ENCODE measurements around the gene VPS13D. TPM values are rescaled to one million over a fixed set of nuclear protein-coding genes. Genes with fewer than 3 reads are reported as not detected.

Gene VPS13D, protein sequence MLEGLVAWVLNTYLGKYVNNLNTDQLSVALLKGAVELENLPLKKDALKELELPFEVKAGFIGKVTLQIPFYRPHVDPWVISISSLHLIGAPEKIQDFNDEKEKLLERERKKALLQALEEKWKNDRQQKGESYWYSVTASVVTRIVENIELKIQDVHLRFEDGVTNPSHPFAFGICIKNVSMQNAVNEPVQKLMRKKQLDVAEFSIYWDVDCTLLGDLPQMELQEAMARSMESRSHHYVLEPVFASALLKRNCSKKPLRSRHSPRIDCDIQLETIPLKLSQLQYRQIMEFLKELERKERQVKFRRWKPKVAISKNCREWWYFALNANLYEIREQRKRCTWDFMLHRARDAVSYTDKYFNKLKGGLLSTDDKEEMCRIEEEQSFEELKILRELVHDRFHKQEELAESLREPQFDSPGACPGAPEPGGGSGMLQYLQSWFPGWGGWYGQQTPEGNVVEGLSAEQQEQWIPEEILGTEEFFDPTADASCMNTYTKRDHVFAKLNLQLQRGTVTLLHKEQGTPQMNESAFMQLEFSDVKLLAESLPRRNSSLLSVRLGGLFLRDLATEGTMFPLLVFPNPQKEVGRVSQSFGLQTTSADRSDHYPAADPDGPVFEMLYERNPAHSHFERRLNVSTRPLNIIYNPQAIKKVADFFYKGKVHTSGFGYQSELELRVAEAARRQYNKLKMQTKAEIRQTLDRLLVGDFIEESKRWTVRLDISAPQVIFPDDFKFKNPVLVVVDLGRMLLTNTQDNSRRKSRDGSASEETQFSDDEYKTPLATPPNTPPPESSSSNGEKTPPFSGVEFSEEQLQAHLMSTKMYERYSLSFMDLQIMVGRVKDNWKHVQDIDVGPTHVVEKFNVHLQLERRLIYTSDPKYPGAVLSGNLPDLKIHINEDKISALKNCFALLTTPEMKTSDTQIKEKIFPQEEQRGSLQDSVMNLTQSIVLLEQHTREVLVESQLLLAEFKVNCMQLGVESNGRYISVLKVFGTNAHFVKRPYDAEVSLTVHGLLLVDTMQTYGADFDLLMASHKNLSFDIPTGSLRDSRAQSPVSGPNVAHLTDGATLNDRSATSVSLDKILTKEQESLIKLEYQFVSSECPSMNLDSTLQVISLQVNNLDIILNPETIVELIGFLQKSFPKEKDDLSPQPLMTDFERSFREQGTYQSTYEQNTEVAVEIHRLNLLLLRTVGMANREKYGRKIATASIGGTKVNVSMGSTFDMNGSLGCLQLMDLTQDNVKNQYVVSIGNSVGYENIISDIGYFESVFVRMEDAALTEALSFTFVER (N-terminal part only)
- total RNA-seq (2014; rRNA removed): 30.7 and 43.6 TPM in 2 replicates
- percentile 79 among the genes with signal in this experiment for Bru-seq, nascent RNA
- percentile 75 among the genes with signal in this experiment for BruChase-seq, experiment 1, labeled RNA remaining after a 6-hour chase
- percentile 78 among the genes with signal in this experiment for BruChase-seq, experiment 2, labeled RNA remaining after a 2-hour chase
- long read RNA-seq, full-length matches to known transcripts: 5 of 43 reads
- long read RNA-seq, partial matches to known transcripts: 18 of 43 reads
- long read RNA-seq, other reads (novel, unspliced or antisense): 20 of 43 reads

DNA sequence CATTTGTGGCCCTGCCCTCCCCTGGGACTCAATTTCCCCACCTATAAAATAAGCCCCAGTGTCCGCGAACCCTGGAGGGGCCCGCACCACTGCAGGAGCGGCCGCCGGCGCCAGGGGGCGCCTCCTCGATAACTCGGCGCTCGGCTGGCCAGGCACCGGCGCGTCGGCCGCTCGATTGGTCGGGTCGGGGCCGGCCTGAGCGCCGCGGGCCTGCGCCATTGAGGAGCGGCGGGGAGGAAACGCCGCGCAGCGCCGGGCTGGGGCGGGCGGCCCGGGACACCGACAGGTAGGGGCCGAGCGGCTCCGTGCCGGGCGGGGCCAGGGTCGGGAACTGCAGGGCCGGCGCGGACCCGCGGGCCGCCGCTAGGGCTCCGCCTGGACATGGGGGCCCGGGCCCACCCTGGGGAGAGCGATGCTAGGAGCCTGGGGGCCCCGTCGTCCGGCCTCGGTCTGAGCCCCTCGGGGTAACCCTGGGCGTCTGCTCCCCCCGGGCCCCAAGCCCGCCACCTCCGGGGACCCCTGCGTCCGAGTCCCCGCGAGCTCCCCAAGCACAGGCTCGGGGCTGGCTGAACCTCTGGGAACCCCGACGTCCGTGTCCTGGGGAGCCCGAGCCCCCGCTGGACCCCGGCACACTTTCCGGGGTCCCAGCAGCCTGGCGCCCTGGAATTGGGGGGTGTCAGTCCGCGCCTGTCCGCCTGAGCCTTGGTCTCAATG, at the start of gene VPS13D:
VPS13D (plus strand) TSS at position 196 of the 714 bp plus-strand sequence. CDS start 4,237 bp downstream, outside the sequence.
- POLR2A ChIA-PET (ENCODE audit: unreplicated experiment): no interaction called here
- no peaks in the 10 kb centered on the region for H3K9me2 ChIP-seq (replicated peaks; ENCODE audit: low read length)
- H3K4me2 ChIP-seq (ENCODE audit: low read length): peak within 1 kb of the TSS; percentile 98
- H3F3A ChIP-seq (ENCODE audit: low read length, unreplicated experiment): peaks cover 5% of the 10 kb centered on the region
- BruUV-seq (replicated peaks): no TSS peak
- TF ChIP-seq EZH2 (IDR thresholded peaks at IDR 0.05; ENCODE audit: low read length, unreplicated experiment): no peak
- TF ChIP-seq EZH2phosphoT487 (IDR thresholded peaks at IDR 0.05; ENCODE audit: borderline replicate concordance, low read length): no peak
- TF ChIP-seq, protein P1, sequence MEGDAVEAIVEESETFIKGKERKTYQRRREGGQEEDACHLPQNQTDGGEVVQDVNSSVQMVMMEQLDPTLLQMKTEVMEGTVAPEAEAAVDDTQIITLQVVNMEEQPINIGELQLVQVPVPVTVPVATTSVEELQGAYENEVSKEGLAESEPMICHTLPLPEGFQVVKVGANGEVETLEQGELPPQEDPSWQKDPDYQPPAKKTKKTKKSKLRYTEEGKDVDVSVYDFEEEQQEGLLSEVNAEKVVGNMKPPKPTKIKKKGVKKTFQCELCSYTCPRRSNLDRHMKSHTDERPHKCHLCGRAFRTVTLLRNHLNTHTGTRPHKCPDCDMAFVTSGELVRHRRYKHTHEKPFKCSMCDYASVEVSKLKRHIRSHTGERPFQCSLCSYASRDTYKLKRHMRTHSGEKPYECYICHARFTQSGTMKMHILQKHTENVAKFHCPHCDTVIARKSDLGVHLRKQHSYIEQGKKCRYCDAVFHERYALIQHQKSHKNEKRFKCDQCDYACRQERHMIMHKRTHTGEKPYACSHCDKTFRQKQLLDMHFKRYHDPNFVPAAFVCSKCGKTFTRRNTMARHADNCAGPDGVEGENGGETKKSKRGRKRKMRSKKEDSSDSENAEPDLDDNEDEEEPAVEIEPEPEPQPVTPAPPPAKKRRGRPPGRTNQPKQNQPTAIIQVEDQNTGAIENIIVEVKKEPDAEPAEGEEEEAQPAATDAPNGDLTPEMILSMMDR (conservative IDR thresholded peaks at IDR 0.05; ENCODE audit: low read depth, low read length): peak; percentile 78
- H3K4me1 ChIP-seq (ENCODE audit: insufficient read depth, low read length): peaks cover 18% of the 10 kb centered on the region
- peak within 1 kb of the TSS; percentile 83 for H2AFZ ChIP-seq (ENCODE audit: low read length)
- intact Hi-C loops (cut with micrococcal nuclease): loop anchor here (1.0 kb wide), 1 partner anchor 46 kb away; no protein-coding TSS in a partner anchor
- H3K79me2 ChIP-seq (ENCODE audit: low read length): peaks cover 46% of the 10 kb centered on the region
- DNase-seq (peak; percentile 82), ATAC-seq (peak; percentile 83)
- CTCF ChIA-PET: no interaction called here
- H3K36me3 ChIP-seq (ENCODE audit: low read depth, low read length): peaks cover 5% of the 10 kb centered on the region; the same call in 1 of the 2 replicates
- peak within 1 kb of the TSS; percentile 15; the same call in 1 of the 2 replicates for H3K27ac ChIP-seq (ENCODE audit: low read length)
- no peaks in the 10 kb centered on the region for H3K27me3 ChIP-seq (ENCODE audit: low read length)
- peak within 1 kb of the TSS; percentile 100 for H3K4me3 ChIP-seq (ENCODE audit: low read length)
- H3K9ac ChIP-seq (ENCODE audit: low read length): peak within 1 kb of the TSS; percentile 91
- H4K20me1 ChIP-seq (ENCODE audit: low read length): no peaks in the 10 kb centered on the region
- no peaks in the 10 kb centered on the region for H3K9me3 ChIP-seq (ENCODE audit: low read length)

DNA sequence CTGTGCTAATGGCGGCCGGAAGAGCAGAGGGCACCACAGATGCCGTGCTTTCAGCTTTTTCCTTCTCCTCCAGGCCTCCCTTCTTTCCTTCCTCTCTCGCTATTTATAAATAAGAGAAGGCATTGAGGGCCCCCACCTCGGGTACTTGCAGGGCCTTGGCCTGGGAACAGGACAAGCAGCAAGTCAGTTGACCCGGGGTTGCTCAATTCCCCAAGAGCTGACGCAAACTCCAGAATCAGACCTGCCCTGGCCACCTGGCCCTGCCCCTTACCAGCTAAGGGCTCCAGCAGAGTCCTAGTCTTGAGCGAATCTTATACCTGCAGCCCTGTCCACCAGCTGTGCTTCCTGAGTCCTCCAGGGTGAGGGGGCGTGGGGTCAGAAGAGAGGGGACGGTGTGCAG, 49.5 kb upstream of the VPS13D start:
- Histone ChIP-seq H4K20me1 (ENCODE audit: low read length) (no peaks in the 10 kb centered on the region), H3K9ac (ENCODE audit: low read length) (no peak overlapping the region), H3K79me2 (ENCODE audit: low read length) (no peaks in the 10 kb centered on the region), H3K4me2 (ENCODE audit: low read length) (no peak overlapping the region), H3K27ac (ENCODE audit: low read length) (no peak overlapping the region), H3K4me1 (ENCODE audit: insufficient read depth, low read length) (peaks cover 3% of the 10 kb centered on the region; the same call in 1 of the 2 replicates), H2AFZ (ENCODE audit: low read length) (no peak overlapping the region), H3K36me3 (ENCODE audit: low read depth, low read length) (no peaks in the 10 kb centered on the region), H3K27me3 (ENCODE audit: low read length) (no peaks in the 10 kb centered on the region), H3K9me3 (ENCODE audit: low read length) (no peaks in the 10 kb centered on the region), H3F3A (ENCODE audit: low read length, unreplicated experiment) (no peaks in the 10 kb centered on the region), H3K4me3 (ENCODE audit: low read length) (no peak overlapping the region), H3K9me2 (replicated peaks; ENCODE audit: low read length) (no peaks in the 10 kb centered on the region)
- POLR2A ChIA-PET (ENCODE audit: unreplicated experiment): no interaction called here
- no peak for TF ChIP-seq EZH2 (IDR thresholded peaks at IDR 0.05; ENCODE audit: low read length, unreplicated experiment)
- TF ChIP-seq, protein P1 (conservative IDR thresholded peaks at IDR 0.05; ENCODE audit: low read depth, low read length): no peak
- TF ChIP-seq EZH2phosphoT487 (IDR thresholded peaks at IDR 0.05; ENCODE audit: borderline replicate concordance, low read length): no peak
- no peak for ATAC-seq
- CTCF ChIA-PET: no interaction called here
- intact Hi-C loops (cut with micrococcal nuclease): no loop called here
- no TSS peak for BruUV-seq (replicated peaks)
- no peak for DNase-seq

Data from PC-3 (cell line).